Keratinocyte (primary cell): ENCODE data around the gene CUX1.

Experiments used
- EZH2 ChIP-seq: IDR thresholded peaks from one replicate; pipeline ENCODE4 v1.6.1; 2012; ENCODE audit warnings: inconsistent platforms, mild to moderate bottlenecking, low read length, moderate library complexity
- TF ChIP-seq, protein P1 (sequence below), 3 experiments: IDR thresholded peaks in 1 of 3; conservative IDR thresholded peaks in 1 of 3; optimal IDR thresholded peaks in 1 of 3; 2 replicates in 2 of 3; 3 replicates in 1 of 3; pipeline versions ENCODE3 to v1.5.1; 2011; ENCODE audit warnings: low read length in 3 of 3, mild to moderate bottlenecking in 3 of 3, moderate library complexity in 2 of 3, control low read depth in 1 of 3, inconsistent platforms in 1 of 3; ENCODE audit not compliant: insufficient read depth in 2 of 3; ENCODE audit errors: extremely low read depth in 1 of 3

GRCh38 chr7:101919363-101920115 lies 102.1 kb downstream of the CUX1 start:
- TF ChIP-seq, protein P1, sequence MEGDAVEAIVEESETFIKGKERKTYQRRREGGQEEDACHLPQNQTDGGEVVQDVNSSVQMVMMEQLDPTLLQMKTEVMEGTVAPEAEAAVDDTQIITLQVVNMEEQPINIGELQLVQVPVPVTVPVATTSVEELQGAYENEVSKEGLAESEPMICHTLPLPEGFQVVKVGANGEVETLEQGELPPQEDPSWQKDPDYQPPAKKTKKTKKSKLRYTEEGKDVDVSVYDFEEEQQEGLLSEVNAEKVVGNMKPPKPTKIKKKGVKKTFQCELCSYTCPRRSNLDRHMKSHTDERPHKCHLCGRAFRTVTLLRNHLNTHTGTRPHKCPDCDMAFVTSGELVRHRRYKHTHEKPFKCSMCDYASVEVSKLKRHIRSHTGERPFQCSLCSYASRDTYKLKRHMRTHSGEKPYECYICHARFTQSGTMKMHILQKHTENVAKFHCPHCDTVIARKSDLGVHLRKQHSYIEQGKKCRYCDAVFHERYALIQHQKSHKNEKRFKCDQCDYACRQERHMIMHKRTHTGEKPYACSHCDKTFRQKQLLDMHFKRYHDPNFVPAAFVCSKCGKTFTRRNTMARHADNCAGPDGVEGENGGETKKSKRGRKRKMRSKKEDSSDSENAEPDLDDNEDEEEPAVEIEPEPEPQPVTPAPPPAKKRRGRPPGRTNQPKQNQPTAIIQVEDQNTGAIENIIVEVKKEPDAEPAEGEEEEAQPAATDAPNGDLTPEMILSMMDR (optimal IDR thresholded peaks at IDR 0.05 in 1 of 3, IDR thresholded peaks at IDR 0.05 in 1 of 3, conservative IDR thresholded peaks at IDR 0.05 in 1 of 3; ENCODE audit: extremely low read depth in 1 of 3, insufficient read depth in 2 of 3, low read length in 3 of 3) = no peak
- no peak for TF ChIP-seq EZH2
